Keratinocyte (primary cell): Measurements from ENCODE around the gene NSG2.

Experiments
- CTCF ChIP-seq, 3 experiments: IDR thresholded peaks in 1 of 3; conservative IDR thresholded peaks in 1 of 3; optimal IDR thresholded peaks in 1 of 3; 2 replicates in 2 of 3; 3 replicates in 1 of 3; pipeline versions ENCODE3 to v1.5.1; 2011; ENCODE audit warnings: low read length in 3 of 3, mild to moderate bottlenecking in 3 of 3, moderate library complexity in 2 of 3, control low read depth in 1 of 3, inconsistent platforms in 1 of 3; ENCODE audit not compliant: insufficient read depth in 2 of 3; ENCODE audit errors: extremely low read depth in 1 of 3
- EZH2 ChIP-seq: IDR thresholded peaks from one replicate; pipeline ENCODE4 v1.6.1; 2012; ENCODE audit warnings: inconsistent platforms, mild to moderate bottlenecking, low read length, moderate library complexity

GRCh38 chr5:174106997-174107655 is 61.6 kb downstream of the NSG2 start:
- TF ChIP-seq CTCF (optimal IDR thresholded peaks at IDR 0.05 in 1 of 3, IDR thresholded peaks at IDR 0.05 in 1 of 3, conservative IDR thresholded peaks at IDR 0.05 in 1 of 3; ENCODE audit: extremely low read depth in 1 of 3, insufficient read depth in 2 of 3, low read length in 3 of 3) (no peak), EZH2 (no peak)
